Measurements from ENCODE around the gene CRCP. TPM values are rescaled to one million over a fixed set of nuclear protein-coding genes. Genes with fewer than 3 reads are reported as not detected.

CRCP gene
- polyA plus RNA-seq, 1 donor (not counting 4 experiments of a cell fraction or from before 2014, with no cell fraction given) = 25.4 TPM

DNA sequence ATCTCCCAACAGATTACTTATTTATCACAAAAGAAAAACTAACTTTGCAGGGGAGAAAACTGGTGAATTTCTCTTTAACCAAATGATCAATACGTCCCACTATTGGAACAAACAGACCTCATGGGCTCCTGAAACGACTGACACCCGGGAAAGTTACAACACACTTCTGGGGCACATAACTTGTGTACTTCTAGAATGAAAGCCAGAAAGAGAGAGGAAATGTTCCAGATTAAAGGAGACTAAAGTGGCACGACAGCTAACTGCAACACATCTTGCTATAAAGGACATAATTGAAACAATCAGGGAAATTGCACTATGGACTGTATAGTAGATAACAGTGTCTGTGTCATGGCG, 75.8 kb downstream of the CRCP start:
- Histone ChIP-seq H3K79me2 (ENCODE audit: control insufficient read depth, insufficient read depth, low read length) (no peaks in the 10 kb centered on the region), H3K27me3 (ENCODE audit: control insufficient read depth, extremely low read depth, insufficient read depth, low read length) (no peaks in the 10 kb centered on the region), H3K27ac (ENCODE audit: control insufficient read depth, insufficient read depth, low read length) (no peak overlapping the region), H3K9ac (ENCODE audit: control insufficient read depth, extremely low read depth, insufficient read depth, low read length) (no peak overlapping the region), H3K4me3 (ENCODE audit: control insufficient read depth in 2 of 3, extremely low read depth in 1 of 3, insufficient read depth in 2 of 3, low read depth in 1 of 3, low read length in 3 of 3) (no peak overlapping the region), H3K9me3 (ENCODE audit: control insufficient read depth, low read depth, low read length) (no peaks in the 10 kb centered on the region), H3K4me1 (ENCODE audit: control insufficient read depth, extremely low read depth, insufficient read depth, low read length) (no peaks in the 10 kb centered on the region), H3K36me3 (ENCODE audit: control insufficient read depth in 2 of 2, extremely low read depth in 1 of 2, insufficient read depth in 2 of 2, low read length in 2 of 2) (no peaks in the 10 kb centered on the region), H3K4me2 (ENCODE audit: control insufficient read depth, extremely low read depth, insufficient read depth, low read depth, low read length) (no peak overlapping the region), H2AFZ (ENCODE audit: control insufficient read depth, low read length) (no peak overlapping the region), H4K20me1 (ENCODE audit: control insufficient read depth, extremely low read depth, insufficient read depth, low read length) (no peaks in the 10 kb centered on the region), H3K9me1 (ENCODE audit: control insufficient read depth, extremely low read depth, insufficient read depth, low read length) (no peaks in the 10 kb centered on the region)
- no peak for TF ChIP-seq EZH2 (IDR thresholded peaks at IDR 0.05; ENCODE audit: low read length)
- TF ChIP-seq, protein P1, sequence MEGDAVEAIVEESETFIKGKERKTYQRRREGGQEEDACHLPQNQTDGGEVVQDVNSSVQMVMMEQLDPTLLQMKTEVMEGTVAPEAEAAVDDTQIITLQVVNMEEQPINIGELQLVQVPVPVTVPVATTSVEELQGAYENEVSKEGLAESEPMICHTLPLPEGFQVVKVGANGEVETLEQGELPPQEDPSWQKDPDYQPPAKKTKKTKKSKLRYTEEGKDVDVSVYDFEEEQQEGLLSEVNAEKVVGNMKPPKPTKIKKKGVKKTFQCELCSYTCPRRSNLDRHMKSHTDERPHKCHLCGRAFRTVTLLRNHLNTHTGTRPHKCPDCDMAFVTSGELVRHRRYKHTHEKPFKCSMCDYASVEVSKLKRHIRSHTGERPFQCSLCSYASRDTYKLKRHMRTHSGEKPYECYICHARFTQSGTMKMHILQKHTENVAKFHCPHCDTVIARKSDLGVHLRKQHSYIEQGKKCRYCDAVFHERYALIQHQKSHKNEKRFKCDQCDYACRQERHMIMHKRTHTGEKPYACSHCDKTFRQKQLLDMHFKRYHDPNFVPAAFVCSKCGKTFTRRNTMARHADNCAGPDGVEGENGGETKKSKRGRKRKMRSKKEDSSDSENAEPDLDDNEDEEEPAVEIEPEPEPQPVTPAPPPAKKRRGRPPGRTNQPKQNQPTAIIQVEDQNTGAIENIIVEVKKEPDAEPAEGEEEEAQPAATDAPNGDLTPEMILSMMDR (optimal IDR thresholded peaks at IDR 0.05 in 1 of 3, IDR thresholded peaks at IDR 0.05 in 1 of 3, conservative IDR thresholded peaks at IDR 0.05 in 1 of 3; ENCODE audit: extremely low read depth in 1 of 3, insufficient read depth in 2 of 3, low read length in 3 of 3) = no peak
- FAIRE-seq = no peak
- no peak for DNase-seq (ENCODE audit: low read depth, low spot score)
- dilution Hi-C loops (cut with MboI; ENCODE audit: extremely low pct_ligation_motif_present, low sequenced_read_pairs) = no loop called here

DNA sequence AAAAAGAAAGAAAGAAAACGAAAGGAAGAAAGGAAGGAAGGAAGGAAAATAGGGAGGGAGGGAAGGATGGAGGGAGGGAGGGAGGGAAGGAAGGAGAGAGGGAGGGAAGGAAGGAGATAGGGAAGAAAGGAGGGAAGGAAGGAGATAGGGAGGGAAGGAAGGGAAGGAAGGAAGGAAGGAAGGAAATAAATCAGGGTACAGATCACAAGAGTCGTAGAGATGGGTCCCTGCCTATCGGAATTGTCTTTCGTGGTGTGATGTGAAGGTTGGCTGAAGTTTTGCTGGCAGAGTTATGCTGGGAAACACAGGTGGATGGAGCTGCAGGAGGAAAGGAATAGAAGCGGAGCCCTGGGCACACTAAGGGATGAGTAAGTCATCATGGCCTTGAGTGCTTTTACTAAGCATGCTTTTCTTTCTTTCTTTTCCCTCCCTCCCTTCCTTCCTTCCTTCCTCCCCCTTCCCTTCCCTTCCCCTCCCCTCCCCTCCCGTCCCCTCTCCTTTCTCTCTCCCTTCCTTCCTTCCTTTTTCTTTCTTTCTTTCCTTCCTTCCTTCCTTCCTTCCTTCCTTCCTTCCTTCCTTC, 78.6 kb downstream of the CRCP start:
- Histone ChIP-seq H3K36me3 (ENCODE audit: control insufficient read depth in 2 of 2, extremely low read depth in 1 of 2, insufficient read depth in 2 of 2, low read length in 2 of 2) (no peaks in the 10 kb centered on the region), H4K20me1 (ENCODE audit: control insufficient read depth, extremely low read depth, insufficient read depth, low read length) (no peaks in the 10 kb centered on the region), H3K4me3 (ENCODE audit: control insufficient read depth in 2 of 3, extremely low read depth in 1 of 3, insufficient read depth in 2 of 3, low read depth in 1 of 3, low read length in 3 of 3) (no peak overlapping the region), H3K79me2 (ENCODE audit: control insufficient read depth, insufficient read depth, low read length) (no peaks in the 10 kb centered on the region), H2AFZ (ENCODE audit: control insufficient read depth, low read length) (no peak overlapping the region), H3K27me3 (ENCODE audit: control insufficient read depth, extremely low read depth, insufficient read depth, low read length) (no peaks in the 10 kb centered on the region), H3K4me1 (ENCODE audit: control insufficient read depth, extremely low read depth, insufficient read depth, low read length) (no peaks in the 10 kb centered on the region), H3K4me2 (ENCODE audit: control insufficient read depth, extremely low read depth, insufficient read depth, low read depth, low read length) (no peak overlapping the region), H3K9me3 (ENCODE audit: control insufficient read depth, low read depth, low read length) (no peaks in the 10 kb centered on the region), H3K9me1 (ENCODE audit: control insufficient read depth, extremely low read depth, insufficient read depth, low read length) (no peaks in the 10 kb centered on the region), H3K27ac (ENCODE audit: control insufficient read depth, insufficient read depth, low read length) (no peak overlapping the region), H3K9ac (ENCODE audit: control insufficient read depth, extremely low read depth, insufficient read depth, low read length) (no peak overlapping the region)
- FAIRE-seq (no peak), DNase-seq (ENCODE audit: low read depth, low spot score) (no peak)
- TF ChIP-seq EZH2 (IDR thresholded peaks at IDR 0.05; ENCODE audit: low read length) = no peak
- TF ChIP-seq, protein P1 (optimal IDR thresholded peaks at IDR 0.05 in 1 of 3, IDR thresholded peaks at IDR 0.05 in 1 of 3, conservative IDR thresholded peaks at IDR 0.05 in 1 of 3; ENCODE audit: extremely low read depth in 1 of 3, insufficient read depth in 2 of 3, low read length in 3 of 3) = no peak
- dilution Hi-C loops (cut with MboI; ENCODE audit: extremely low pct_ligation_motif_present, low sequenced_read_pairs) = no loop called here

Measured in keratinocyte (primary cell).